ENCODE results near the gene RIPOR2. TPM values are rescaled to one million over a fixed set of nuclear protein-coding genes. Genes with fewer than 3 reads are reported as not detected.

RIPOR2 gene
- total RNA-seq, 1 experiment from 2014 or later, result 5.0 TPM

DNA sequence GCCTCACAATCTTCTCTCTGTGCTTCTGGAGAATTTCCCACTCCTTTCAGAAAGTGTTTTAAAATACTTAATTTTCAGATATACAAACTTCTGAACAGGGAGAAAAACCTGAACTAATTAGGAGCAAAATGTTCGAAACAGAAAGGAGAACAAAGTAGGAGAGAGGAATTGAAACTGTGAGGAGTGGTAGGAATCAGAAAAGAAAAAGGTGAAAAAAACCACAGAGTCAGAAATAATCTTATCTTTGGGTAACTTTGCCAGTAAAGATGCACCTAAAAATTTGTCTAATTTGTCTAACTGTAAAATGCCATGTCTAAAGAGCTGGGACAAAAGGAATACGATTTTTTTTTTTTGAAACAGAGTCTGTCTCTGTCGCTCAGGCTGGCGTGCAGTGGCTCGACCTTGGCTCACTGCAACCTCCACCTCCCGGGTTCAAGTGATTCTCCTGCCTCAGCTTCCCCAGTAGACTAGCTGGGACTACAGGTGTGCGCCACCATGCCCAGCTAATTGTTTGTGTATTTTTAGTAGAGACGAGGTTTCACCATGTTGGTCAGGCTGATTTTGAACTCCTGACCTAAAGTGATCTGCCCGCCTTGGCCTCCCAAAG lies 4.7 kb upstream of the RIPOR2 start:
- H3K4ac ChIP-seq (ENCODE audit: low read depth, low read length), result no peak overlapping the region
- no peak overlapping the region for H2BK15ac ChIP-seq (ENCODE audit: low read depth, low read length)
- H3K27me3 Mint-ChIP-seq (ENCODE audit: low read depth), result no peaks in the 10 kb centered on the region
- no peak overlapping the region for H2BK120ac ChIP-seq (ENCODE audit: low read depth, low read length, poor library complexity, severe bottlenecking)
- no peak overlapping the region for H3K56ac ChIP-seq (ENCODE audit: insufficient read length, low read depth, low read length)
- H3K23ac ChIP-seq (ENCODE audit: insufficient read length, low read depth, low read length), result no peak overlapping the region
- H3K79me2 ChIP-seq (ENCODE audit: insufficient read depth, low read length), result no peaks in the 10 kb centered on the region
- H3K14ac ChIP-seq (ENCODE audit: insufficient read depth, low read length), result no peak overlapping the region
- peaks cover 3% of the 10 kb centered on the region for H3K23me2 ChIP-seq (ENCODE audit: insufficient read length, low read depth, low read length, poor library complexity, severe bottlenecking)
- H2AK5ac ChIP-seq (ENCODE audit: insufficient read length, low read length), result no peak overlapping the region
- H3K18ac ChIP-seq (ENCODE audit: insufficient read length, low read depth, low read length), result no peak overlapping the region
- H2BK5ac ChIP-seq (ENCODE audit: insufficient read length, low read length), result no peak overlapping the region
- H3K79me1 ChIP-seq (ENCODE audit: insufficient read depth, low read depth, low read length, poor library complexity, severe bottlenecking), result no peaks in the 10 kb centered on the region
- no peak overlapping the region for H3K4me2 ChIP-seq (ENCODE audit: insufficient read depth, insufficient read length, low read length)
- no peak overlapping the region for H3K27ac Mint-ChIP-seq
- H2AFZ ChIP-seq (ENCODE audit: low read length), result no peak overlapping the region
- no peak overlapping the region for H3K9ac ChIP-seq (ENCODE audit: extremely low read depth, insufficient read length, low read length)
- no CpG with 5 or more reads among the region's 9 CpGs for WGBS (ENCODE audit: extremely low coverage, insufficient read length, low lambda C conversion rate)
- H3K4me3 Mint-ChIP-seq, result no peak overlapping the region
- H3K36me3 Mint-ChIP-seq (ENCODE audit: insufficient read depth in 1 of 3, low read depth in 3 of 3), result peaks cover 7 to 14% (median 8%) of the 10 kb centered on the region in 3 experiments; a peak in 6 of 7 replicates
- H4K91ac ChIP-seq (ENCODE audit: insufficient read length, low read depth, low read length), result no peak overlapping the region
- no peaks in the 10 kb centered on the region for H3K27me3 ChIP-seq (ENCODE audit: insufficient read depth, low read length)
- H4K5ac ChIP-seq (ENCODE audit: insufficient read length, low read depth, low read length), result no peak overlapping the region
- H3K4me1 ChIP-seq (ENCODE audit: insufficient read depth, low read length), result peaks cover 8% of the 10 kb centered on the region
- peaks cover 20 to 23% of the 10 kb centered on the region in 2 experiments for H3K4me1 Mint-ChIP-seq
- H4K20me1 ChIP-seq (ENCODE audit: control insufficient read depth, insufficient read depth, insufficient read length), result no peaks in the 10 kb centered on the region
- peaks cover 15 to 17% of the 10 kb centered on the region in 2 experiments for H3K9me3 Mint-ChIP-seq
- no peak for TF ChIP-seq CTCF (conservative IDR thresholded peaks at IDR 0.05)
- DNase-seq, result no peak
- no peak overlapping the region for H3K27ac ChIP-seq (ENCODE audit: insufficient read length, low read depth, low read length)
- no peaks in the 10 kb centered on the region for H3K9me3 ChIP-seq (ENCODE audit: control insufficient read depth, low read depth, low read length)
- H2BK12ac ChIP-seq (ENCODE audit: insufficient read length, low read depth, low read length), result no peak overlapping the region
- H3T11ph ChIP-seq (ENCODE audit: low read length), result no peak overlapping the region
- H4K8ac ChIP-seq (replicated peaks; ENCODE audit: insufficient read length, low read depth, low read length), result no peak overlapping the region
- no peak overlapping the region for H2BK20ac ChIP-seq (ENCODE audit: low read depth, low read length, poor library complexity, severe bottlenecking)

Data from H9 (cell line).